ENCODE results near the gene NOPCHAP1.
A peak's percentile ranks its signal among the peaks of the same experiment; 100 is the strongest.
"Not testable (repeated sequence)": the region's sequence is repeated elsewhere in the genome, so short reads cannot be mapped to it uniquely, and the experiment has no call there.

Gene NOPCHAP1

GRCh38 chr12:104977688-104978087, 8.4 kb upstream of the NOPCHAP1 start:
- H3K4me3 Mint-ChIP-seq; H3K27ac Mint-ChIP-seq; H3K9me3 Mint-ChIP-seq; H3K4me1 Mint-ChIP-seq (ENCODE audit: low read depth); H3K36me3 Mint-ChIP-seq (ENCODE audit: low read depth): not testable (repeated sequence)
- H3K27me3 Mint-ChIP-seq (ENCODE audit: low read depth): peaks cover 27% of the 10 kb centered on the region

GRCh38 chr12:104985206-104985605, 910 bp upstream of the NOPCHAP1 start:
- no peak overlapping the region for H3K27ac Mint-ChIP-seq
- peaks cover 27% of the 10 kb centered on the region for H3K4me1 Mint-ChIP-seq (ENCODE audit: low read depth)
- H3K36me3 Mint-ChIP-seq (ENCODE audit: low read depth): peaks cover 19% of the 10 kb centered on the region
- peaks cover 23% of the 10 kb centered on the region for H3K27me3 Mint-ChIP-seq (ENCODE audit: low read depth)
- peak overlapping the region; percentile 84 for H3K4me3 Mint-ChIP-seq
- H3K9me3 Mint-ChIP-seq: peaks cover 8% of the 10 kb centered on the region

GRCh38 chr12:104990950-104991349, 4.8 kb downstream of the NOPCHAP1 start:
- H3K36me3 Mint-ChIP-seq (ENCODE audit: low read depth): peaks cover 39% of the 10 kb centered on the region
- no peak overlapping the region for H3K4me3 Mint-ChIP-seq
- no peaks in the 10 kb centered on the region for H3K27me3 Mint-ChIP-seq (ENCODE audit: low read depth)
- H3K4me1 Mint-ChIP-seq (ENCODE audit: low read depth): peaks cover 21% of the 10 kb centered on the region
- H3K9me3 Mint-ChIP-seq: peaks cover 8% of the 10 kb centered on the region
- H3K27ac Mint-ChIP-seq: no peak overlapping the region

- H3K4me1 Mint-ChIP-seq (ENCODE audit: low read depth): peaks cover 18% of the 10 kb centered on the region
- H3K4me3 Mint-ChIP-seq: no peak overlapping the region
- peaks cover 41% of the 10 kb centered on the region for H3K36me3 Mint-ChIP-seq (ENCODE audit: low read depth)
- H3K27me3 Mint-ChIP-seq (ENCODE audit: low read depth): no peaks in the 10 kb centered on the region
- H3K27ac Mint-ChIP-seq: no peak overlapping the region
- H3K9me3 Mint-ChIP-seq: peaks cover 8% of the 10 kb centered on the region
Observed at GRCh38 chr12:104991565-104992128, 5.5 kb downstream of the NOPCHAP1 start.

- Mint-ChIP-seq H3K4me3 (no peak overlapping the region), H3K36me3 (ENCODE audit: low read depth) (peaks cover 54% of the 10 kb centered on the region), H3K9me3 (peaks cover 4% of the 10 kb centered on the region), H3K27me3 (ENCODE audit: low read depth) (no peaks in the 10 kb centered on the region), H3K4me1 (ENCODE audit: low read depth) (peaks cover 9% of the 10 kb centered on the region), H3K27ac (no peak overlapping the region)
Observed at GRCh38 chr12:104994336-104994735, 8.2 kb downstream of the NOPCHAP1 start.

GRCh38 chr12:104997541-104997940, 11.4 kb downstream of the NOPCHAP1 start:
- peaks cover 5% of the 10 kb centered on the region for H3K4me1 Mint-ChIP-seq (ENCODE audit: low read depth)
- H3K9me3 Mint-ChIP-seq: peaks cover 26% of the 10 kb centered on the region
- H3K36me3 Mint-ChIP-seq (ENCODE audit: low read depth): peaks cover 63% of the 10 kb centered on the region
- no peak overlapping the region for H3K27ac Mint-ChIP-seq
- no peaks in the 10 kb centered on the region for H3K27me3 Mint-ChIP-seq (ENCODE audit: low read depth)
- H3K4me3 Mint-ChIP-seq: no peak overlapping the region

- Mint-ChIP-seq H3K4me1 (ENCODE audit: low read depth) (peaks cover 5% of the 10 kb centered on the region), H3K4me3 (no peak overlapping the region), H3K27ac (no peak overlapping the region), H3K36me3 (ENCODE audit: low read depth) (peaks cover 69% of the 10 kb centered on the region), H3K27me3 (ENCODE audit: low read depth) (no peaks in the 10 kb centered on the region), H3K9me3 (peaks cover 33% of the 10 kb centered on the region)
Observed at GRCh38 chr12:104998423-104999346, 12.6 kb downstream of the NOPCHAP1 start.

GRCh38 chr12:104999347-104999685, 13.2 kb downstream of the NOPCHAP1 start:
- Mint-ChIP-seq H3K4me3 (no peak overlapping the region), H3K27ac (no peak overlapping the region), H3K27me3 (ENCODE audit: low read depth) (no peaks in the 10 kb centered on the region), H3K4me1 (ENCODE audit: low read depth) (peaks cover 5% of the 10 kb centered on the region), H3K36me3 (ENCODE audit: low read depth) (peaks cover 73% of the 10 kb centered on the region), H3K9me3 (peaks cover 33% of the 10 kb centered on the region)

- Mint-ChIP-seq H3K9me3 (peaks cover 42% of the 10 kb centered on the region), H3K4me1 (ENCODE audit: low read depth) (peaks cover 5% of the 10 kb centered on the region), H3K36me3 (ENCODE audit: low read depth) (peaks cover 81% of the 10 kb centered on the region), H3K27ac (no peak overlapping the region), H3K4me3 (no peak overlapping the region), H3K27me3 (ENCODE audit: low read depth) (no peaks in the 10 kb centered on the region)
Observed at GRCh38 chr12:105001476-105001875, 15.4 kb downstream of the NOPCHAP1 start.

- H3K27me3 Mint-ChIP-seq (ENCODE audit: low read depth): no peaks in the 10 kb centered on the region
- no peak overlapping the region for H3K4me3 Mint-ChIP-seq
- H3K27ac Mint-ChIP-seq: no peak overlapping the region
- peaks cover 33% of the 10 kb centered on the region for H3K9me3 Mint-ChIP-seq
- no peaks in the 10 kb centered on the region for H3K4me1 Mint-ChIP-seq (ENCODE audit: low read depth)
- H3K36me3 Mint-ChIP-seq (ENCODE audit: low read depth): peaks cover 44% of the 10 kb centered on the region
Observed at GRCh38 chr12:105013892-105014291, 27.8 kb downstream of the NOPCHAP1 start.

GRCh38 chr12:105014603-105015002, 28.5 kb downstream of the NOPCHAP1 start:
- peaks cover 27% of the 10 kb centered on the region for H3K9me3 Mint-ChIP-seq
- H3K4me3 Mint-ChIP-seq: no peak overlapping the region
- peaks cover 38% of the 10 kb centered on the region for H3K36me3 Mint-ChIP-seq (ENCODE audit: low read depth)
- H3K27me3 Mint-ChIP-seq (ENCODE audit: low read depth): no peaks in the 10 kb centered on the region
- H3K4me1 Mint-ChIP-seq (ENCODE audit: low read depth): no peaks in the 10 kb centered on the region
- no peak overlapping the region for H3K27ac Mint-ChIP-seq

- H3K9me3 Mint-ChIP-seq: peaks cover 19% of the 10 kb centered on the region
- no peak overlapping the region for H3K4me3 Mint-ChIP-seq
- peaks cover 30% of the 10 kb centered on the region for H3K36me3 Mint-ChIP-seq (ENCODE audit: low read depth)
- H3K27me3 Mint-ChIP-seq (ENCODE audit: low read depth): no peaks in the 10 kb centered on the region
- no peak overlapping the region for H3K27ac Mint-ChIP-seq
- no peaks in the 10 kb centered on the region for H3K4me1 Mint-ChIP-seq (ENCODE audit: low read depth)
Observed at GRCh38 chr12:105015543-105015942, 29.4 kb downstream of the NOPCHAP1 start.

- H3K36me3 Mint-ChIP-seq (ENCODE audit: low read depth): peaks cover 11% of the 10 kb centered on the region
- H3K9me3 Mint-ChIP-seq: no peaks in the 10 kb centered on the region
- no peak overlapping the region for H3K4me3 Mint-ChIP-seq
- H3K27me3 Mint-ChIP-seq (ENCODE audit: low read depth): no peaks in the 10 kb centered on the region
- H3K4me1 Mint-ChIP-seq (ENCODE audit: low read depth): no peaks in the 10 kb centered on the region
- no peak overlapping the region for H3K27ac Mint-ChIP-seq
Observed at GRCh38 chr12:105018012-105018411, 31.9 kb downstream of the NOPCHAP1 start.

- peaks cover 11% of the 10 kb centered on the region for H3K36me3 Mint-ChIP-seq (ENCODE audit: low read depth)
- no peak overlapping the region for H3K27ac Mint-ChIP-seq
- no peaks in the 10 kb centered on the region for H3K4me1 Mint-ChIP-seq (ENCODE audit: low read depth)
- no peaks in the 10 kb centered on the region for H3K27me3 Mint-ChIP-seq (ENCODE audit: low read depth)
- H3K4me3 Mint-ChIP-seq: no peak overlapping the region
- no peaks in the 10 kb centered on the region for H3K9me3 Mint-ChIP-seq
Observed at GRCh38 chr12:105018776-105019175, 32.7 kb downstream of the NOPCHAP1 start.

GRCh38 chr12:105020241-105020962, 34.3 kb downstream of the NOPCHAP1 start:
- Mint-ChIP-seq H3K27me3 (ENCODE audit: low read depth) (no peaks in the 10 kb centered on the region), H3K9me3 (no peaks in the 10 kb centered on the region), H3K36me3 (ENCODE audit: low read depth) (peaks cover 7% of the 10 kb centered on the region), H3K4me1 (ENCODE audit: low read depth) (no peaks in the 10 kb centered on the region), H3K27ac (no peak overlapping the region), H3K4me3 (no peak overlapping the region)

Data from T-helper 1 cell treated with Interleukin-12 subunit alpha and Interleukin-12 subunit beta and Interleukin-4 antibody, amounts not matched to agents 30 μg/mL and 1 μg/mL, for 36 hours (primary cell).